ENCODE measurements around the gene EFR3B.
"Not testable (repeated sequence)": the region's sequence is repeated elsewhere in the genome, so short reads cannot be mapped to it uniquely, and the experiment has no call there.

Gene EFR3B

GRCh38 chr2:25132693-25133092 lies 90.8 kb downstream of the EFR3B start:
- DNase-seq (ENCODE audit: low spot score) = no peak
- TF ChIP-seq CTCF (IDR thresholded peaks at IDR 0.05; ENCODE audit: extremely low read depth, missing control alignments) = no peak

- not testable (repeated sequence) for DNase-seq (ENCODE audit: low spot score)
Measured at GRCh38 chr2:25140535-25140934, 98.7 kb downstream of the EFR3B start.

GRCh38 chr2:25141120-25141519 lies 99.2 kb downstream of the EFR3B start:
- TF ChIP-seq CTCF (IDR thresholded peaks at IDR 0.05; ENCODE audit: extremely low read depth, missing control alignments) = no peak
- DNase-seq (ENCODE audit: low spot score) = no peak

- no peak for TF ChIP-seq CTCF (IDR thresholded peaks at IDR 0.05; ENCODE audit: extremely low read depth, missing control alignments)
- no peak for DNase-seq (ENCODE audit: low spot score)
Measured at GRCh38 chr2:25145803-25146202, 103.9 kb downstream of the EFR3B start.

GRCh38 chr2:25146896-25147295 lies 105.0 kb downstream of the EFR3B start:
- no peak for TF ChIP-seq CTCF (IDR thresholded peaks at IDR 0.05; ENCODE audit: extremely low read depth, missing control alignments)

GRCh38 chr2:25149646-25150045 lies 107.8 kb downstream of the EFR3B start:
- TF ChIP-seq CTCF (IDR thresholded peaks at IDR 0.05; ENCODE audit: extremely low read depth, missing control alignments) = no peak
- DNase-seq (ENCODE audit: low spot score) = no peak

More at GRCh38 chr2:25146896-25147295, 105.0 kb downstream of the EFR3B start:
- DNase-seq (ENCODE audit: low spot score) = no peak

GRCh38 chr2:25150993-25151392 lies 109.1 kb downstream of the EFR3B start:
- not testable (repeated sequence) for DNase-seq (ENCODE audit: low spot score)

- DNase-seq (ENCODE audit: low spot score) = no peak
- TF ChIP-seq CTCF (IDR thresholded peaks at IDR 0.05; ENCODE audit: extremely low read depth, missing control alignments) = no peak
Measured at GRCh38 chr2:25151718-25152117, 109.8 kb downstream of the EFR3B start.

GRCh38 chr2:25155401-25155800 lies 113.5 kb downstream of the EFR3B start:
- DNase-seq (ENCODE audit: low spot score) = no peak
- TF ChIP-seq CTCF (IDR thresholded peaks at IDR 0.05; ENCODE audit: extremely low read depth, missing control alignments) = no peak

Data from GM20000 (cell line).